GM19467 (cell line): ENCODE results near the gene CNKSR3.

Experiments
- ATAC-seq: cut with Tn5 transposase; IDR thresholded peaks from one replicate; pipeline ENCODE4 v1.9.1; 2021; ENCODE audit warnings: mild to moderate bottlenecking, moderate library complexity; ENCODE audit not compliant: unreplicated experiment

Gene CNKSR3

GRCh38 chr6:154504102-154504501, 6.4 kb downstream of the CNKSR3 start:
- ATAC-seq: no peak

- ATAC-seq: no peak
Observed at GRCh38 chr6:154503658-154504057, 6.8 kb downstream of the CNKSR3 start.

GRCh38 chr6:154502553-154502952, 7.9 kb downstream of the CNKSR3 start:
- ATAC-seq: no peak

GRCh38 chr6:154501578-154501868, 9.0 kb downstream of the CNKSR3 start:
- ATAC-seq: no peak

- no peak for ATAC-seq
Observed at GRCh38 chr6:154500769-154501577, 9.5 kb downstream of the CNKSR3 start.

- ATAC-seq: no peak
Observed at GRCh38 chr6:154499855-154500589, 10.5 kb downstream of the CNKSR3 start.

GRCh38 chr6:154498340-154498934, 12.0 kb downstream of the CNKSR3 start:
- no peak for ATAC-seq

- no peak for ATAC-seq
Observed at GRCh38 chr6:154496793-154497517, 13.5 kb downstream of the CNKSR3 start.

GRCh38 chr6:154496186-154496585, 14.3 kb downstream of the CNKSR3 start:
- no peak for ATAC-seq

GRCh38 chr6:154494592-154495311, 15.7 kb downstream of the CNKSR3 start:
- no peak for ATAC-seq

GRCh38 chr6:154491567-154492470, 18.7 kb downstream of the CNKSR3 start:
- ATAC-seq: no peak

- ATAC-seq: no peak
Observed at GRCh38 chr6:154489822-154490221, 20.7 kb downstream of the CNKSR3 start.

GRCh38 chr6:154488802-154489437, 21.6 kb downstream of the CNKSR3 start:
- no peak for ATAC-seq

GRCh38 chr6:154488248-154488593, 22.3 kb downstream of the CNKSR3 start:
- ATAC-seq: no peak

- ATAC-seq: no peak
Observed at GRCh38 chr6:154487367-154488247, 22.9 kb downstream of the CNKSR3 start.

GRCh38 chr6:154485815-154486214, 24.7 kb downstream of the CNKSR3 start:
- ATAC-seq: no peak

GRCh38 chr6:154484942-154485341, 25.5 kb downstream of the CNKSR3 start:
- no peak for ATAC-seq

- no peak for ATAC-seq
Observed at GRCh38 chr6:154482858-154483257, 27.6 kb downstream of the CNKSR3 start.
